RWPE2 (cell line): ENCODE measurements around the gene C12orf56.

Experiments
- ATAC-seq: fragments of 200-7000 bp; cut with Tn5 transposase; 3 replicates; pipeline ENCODE4 v1.9.1; 2021; ENCODE audit warnings: low read depth
- DNase-seq: peaks from one replicate; pipeline ENCODE4 v3.0.0-alpha.2; 2020; ENCODE audit warnings: low spot score
- H3K27ac ChIP-seq: fragments of 450-650 bp; 2 replicates; pipeline ENCODE4 v1.5.1; 2017; ENCODE audit warnings: mild to moderate bottlenecking; ENCODE audit not compliant: poor library complexity, severe bottlenecking
- H3K27me3 ChIP-seq: fragments of 250-450 bp; sonication (Bioruptor Pico); 2 replicates; pipeline ENCODE4 v1.5.1; 2021; ENCODE audit warnings: mild to moderate bottlenecking, moderate library complexity; ENCODE audit not compliant: insufficient read depth, poor library complexity, severe bottlenecking
- H3K36me3 ChIP-seq: fragments of 250-450 bp; sonication (Bioruptor Pico); 2 replicates; pipeline ENCODE4 v1.5.1; 2020; ENCODE audit warnings: low read depth, mild to moderate bottlenecking, moderate library complexity
- H3K4me1 ChIP-seq: fragments of 250-450 bp; sonication (Bioruptor Pico); 2 replicates; pipeline ENCODE4 v1.5.1; 2021; ENCODE audit warnings: mild to moderate bottlenecking, moderate library complexity; ENCODE audit not compliant: insufficient read depth, poor library complexity, severe bottlenecking
- H3K4me3 ChIP-seq: fragments of 250-450 bp; sonication (Bioruptor Pico); 2 replicates; pipeline ENCODE4 v1.5.1; 2021; ENCODE audit warnings: mild to moderate bottlenecking, moderate library complexity; ENCODE audit not compliant: severe bottlenecking
- H3K9me3 ChIP-seq: fragments of 250-450 bp; sonication (Bioruptor Pico); 2 replicates; pipeline ENCODE4 v1.5.1; 2021; ENCODE audit warnings: mild to moderate bottlenecking, moderate library complexity; ENCODE audit not compliant: severe bottlenecking
- TF ChIP-seq, protein P1 (sequence below): fragments of 450-650 bp; IDR thresholded peaks from one replicate; pipeline ENCODE4 v1.5.1; 2017; ENCODE audit warnings: mild to moderate bottlenecking, moderate library complexity; ENCODE audit not compliant: poor library complexity, severe bottlenecking

Gene C12orf56, protein sequence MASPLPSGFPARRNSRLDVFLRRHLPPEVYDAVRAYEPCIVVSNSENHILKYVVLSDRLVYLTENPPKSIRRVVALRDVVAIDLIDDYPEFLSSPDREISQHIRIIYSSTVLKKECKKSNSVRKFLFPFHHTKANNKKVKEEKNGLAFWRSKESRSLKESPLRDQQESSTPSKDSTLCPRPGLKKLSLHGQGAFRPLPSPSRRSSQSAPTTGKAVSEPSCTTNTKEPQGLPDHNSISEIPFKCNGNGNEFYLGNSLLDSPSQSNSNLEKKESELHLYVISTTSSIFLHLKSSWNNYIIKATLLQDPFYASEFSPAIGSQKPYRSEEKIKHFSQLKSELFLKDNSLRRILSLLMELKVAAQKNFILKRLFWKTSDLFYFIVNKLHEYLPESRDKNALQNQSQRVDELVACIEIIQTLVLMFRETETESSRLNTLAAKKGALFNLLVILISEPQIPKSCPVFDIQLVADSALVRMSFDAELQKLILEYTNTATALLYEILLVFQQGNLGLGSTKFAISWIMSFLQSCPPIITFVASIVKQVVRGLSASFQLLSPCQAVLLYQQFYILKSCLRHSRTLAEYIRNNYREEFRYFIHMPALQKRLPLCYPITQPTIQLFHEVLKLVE

DNA sequence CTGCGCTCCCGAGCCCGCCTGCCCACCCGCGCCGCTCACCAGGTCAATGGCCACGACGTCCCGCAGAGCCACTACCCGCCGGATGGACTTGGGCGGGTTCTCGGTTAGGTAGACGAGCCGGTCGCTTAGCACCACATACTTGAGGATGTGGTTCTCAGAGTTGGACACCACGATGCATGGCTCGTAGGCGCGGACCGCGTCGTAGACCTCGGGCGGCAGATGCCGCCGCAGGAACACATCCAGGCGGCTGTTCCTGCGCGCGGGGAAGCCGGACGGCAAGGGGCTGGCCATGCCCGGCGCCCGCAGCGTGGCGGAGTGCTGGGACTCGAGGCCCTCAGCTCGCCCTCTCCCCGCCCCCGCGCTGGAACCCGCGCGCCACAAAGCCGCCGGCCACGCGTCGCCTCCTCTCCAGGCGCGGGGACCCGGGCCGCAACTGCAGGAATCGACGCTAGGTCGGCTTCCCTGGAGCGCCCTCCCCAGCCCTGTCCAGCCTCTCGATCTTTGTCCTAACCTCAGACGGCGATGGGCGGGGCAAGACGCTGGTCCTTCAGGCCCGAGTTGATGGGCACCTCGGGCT is at the start of gene C12orf56:
Gene C12orf56, minus strand, starts transcription at position 484 of the 577 bp plus-strand sequence. Its CDS starts 193 bp downstream, at position 291.
- H3K9me3 ChIP-seq, result no peaks in the 10 kb centered on the region
- TF ChIP-seq, protein P1, sequence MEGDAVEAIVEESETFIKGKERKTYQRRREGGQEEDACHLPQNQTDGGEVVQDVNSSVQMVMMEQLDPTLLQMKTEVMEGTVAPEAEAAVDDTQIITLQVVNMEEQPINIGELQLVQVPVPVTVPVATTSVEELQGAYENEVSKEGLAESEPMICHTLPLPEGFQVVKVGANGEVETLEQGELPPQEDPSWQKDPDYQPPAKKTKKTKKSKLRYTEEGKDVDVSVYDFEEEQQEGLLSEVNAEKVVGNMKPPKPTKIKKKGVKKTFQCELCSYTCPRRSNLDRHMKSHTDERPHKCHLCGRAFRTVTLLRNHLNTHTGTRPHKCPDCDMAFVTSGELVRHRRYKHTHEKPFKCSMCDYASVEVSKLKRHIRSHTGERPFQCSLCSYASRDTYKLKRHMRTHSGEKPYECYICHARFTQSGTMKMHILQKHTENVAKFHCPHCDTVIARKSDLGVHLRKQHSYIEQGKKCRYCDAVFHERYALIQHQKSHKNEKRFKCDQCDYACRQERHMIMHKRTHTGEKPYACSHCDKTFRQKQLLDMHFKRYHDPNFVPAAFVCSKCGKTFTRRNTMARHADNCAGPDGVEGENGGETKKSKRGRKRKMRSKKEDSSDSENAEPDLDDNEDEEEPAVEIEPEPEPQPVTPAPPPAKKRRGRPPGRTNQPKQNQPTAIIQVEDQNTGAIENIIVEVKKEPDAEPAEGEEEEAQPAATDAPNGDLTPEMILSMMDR, result no peak
- DNase-seq, result no peak
- no peak within 1 kb of the TSS for H3K27ac ChIP-seq
- peak within 1 kb of the TSS; percentile 22 for H3K4me3 ChIP-seq
- no peaks in the 10 kb centered on the region for H3K36me3 ChIP-seq
- no peaks in the 10 kb centered on the region for H3K27me3 ChIP-seq
- peaks cover 17% of the 10 kb centered on the region for H3K4me1 ChIP-seq
- peak; percentile 36; the same call in 2 of the 3 replicates for ATAC-seq

DNA sequence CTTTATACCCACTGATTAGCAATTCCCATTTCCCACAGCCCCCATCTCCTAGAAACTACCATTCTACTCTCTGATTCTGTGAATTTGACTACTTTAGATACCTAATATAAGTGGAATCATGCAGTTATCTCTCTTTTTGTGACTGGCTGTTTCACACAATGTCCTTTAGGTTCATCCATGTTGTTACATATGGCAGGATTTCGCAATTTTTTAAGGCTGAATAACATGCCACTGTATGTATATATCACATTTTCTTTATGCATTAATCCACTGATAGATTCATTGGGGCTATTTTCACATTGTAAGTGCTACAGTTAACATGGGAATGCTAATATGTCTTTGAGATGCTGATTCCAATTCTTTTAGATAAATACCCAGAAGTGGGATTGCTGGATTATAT is 49.5 kb upstream of the C12orf56 start:
- H3K27me3 ChIP-seq, result no peaks in the 10 kb centered on the region
- H3K4me3 ChIP-seq, result no peak overlapping the region
- H3K9me3 ChIP-seq, result no peaks in the 10 kb centered on the region
- DNase-seq (no peak), ATAC-seq (no peak)
- peaks cover 100% of the 10 kb centered on the region for H3K36me3 ChIP-seq
- TF ChIP-seq, protein P1, result no peak
- H3K4me1 ChIP-seq, result no peaks in the 10 kb centered on the region
- no peak overlapping the region for H3K27ac ChIP-seq

DNA sequence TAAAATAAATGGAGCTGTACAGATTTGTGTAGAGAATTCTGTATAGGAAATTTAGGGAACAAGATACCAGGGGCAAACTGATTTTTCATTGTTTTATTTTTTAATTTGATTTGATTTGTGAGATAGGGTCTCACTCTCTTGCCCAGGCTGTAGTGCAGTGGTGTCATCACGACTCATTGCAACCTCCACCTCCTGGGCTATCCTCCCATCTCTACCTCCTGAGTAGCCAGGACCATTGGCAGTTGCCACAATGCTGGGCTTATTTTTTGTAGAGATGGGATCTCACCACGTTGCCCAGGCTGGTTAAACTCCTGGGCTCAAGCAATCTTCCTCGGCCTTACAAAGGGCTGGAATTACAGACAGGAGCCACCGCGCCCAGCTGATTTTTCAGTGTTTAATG is 43.4 kb upstream of the C12orf56 start:
- Histone ChIP-seq H3K9me3 (no peaks in the 10 kb centered on the region), H3K4me3 (no peak overlapping the region), H3K4me1 (no peaks in the 10 kb centered on the region), H3K36me3 (peaks cover 100% of the 10 kb centered on the region), H3K27ac (no peak overlapping the region), H3K27me3 (no peaks in the 10 kb centered on the region)
- TF ChIP-seq, protein P1, result no peak
- ATAC-seq, result no peak
- no peak for DNase-seq

DNA sequence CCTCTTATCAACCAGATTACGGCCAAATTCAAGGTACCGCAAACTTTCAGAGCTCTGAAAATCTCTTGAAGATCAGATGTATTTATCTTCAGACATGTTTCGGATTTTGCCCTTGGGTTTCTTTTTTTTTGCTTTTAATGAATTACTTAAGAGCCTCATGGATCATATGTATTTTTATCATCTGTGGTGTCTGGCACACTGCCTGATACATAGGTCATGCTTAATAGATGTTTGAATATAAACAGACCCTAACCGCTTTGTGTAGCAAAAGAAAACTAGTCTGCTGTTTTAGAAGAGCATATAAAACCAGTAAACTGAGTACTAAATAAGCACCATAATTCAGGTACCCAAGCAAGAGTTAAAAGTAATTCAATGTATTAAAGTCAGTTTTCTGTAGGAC is 41.2 kb upstream of the C12orf56 start:
- no peaks in the 10 kb centered on the region for H3K27me3 ChIP-seq
- H3K27ac ChIP-seq, result no peak overlapping the region
- TF ChIP-seq, protein P1, result no peak
- H3K36me3 ChIP-seq, result peaks cover 100% of the 10 kb centered on the region
- no peaks in the 10 kb centered on the region for H3K4me1 ChIP-seq
- no peak for ATAC-seq
- no peaks in the 10 kb centered on the region for H3K9me3 ChIP-seq
- no peak overlapping the region for H3K4me3 ChIP-seq
- DNase-seq, result no peak

DNA sequence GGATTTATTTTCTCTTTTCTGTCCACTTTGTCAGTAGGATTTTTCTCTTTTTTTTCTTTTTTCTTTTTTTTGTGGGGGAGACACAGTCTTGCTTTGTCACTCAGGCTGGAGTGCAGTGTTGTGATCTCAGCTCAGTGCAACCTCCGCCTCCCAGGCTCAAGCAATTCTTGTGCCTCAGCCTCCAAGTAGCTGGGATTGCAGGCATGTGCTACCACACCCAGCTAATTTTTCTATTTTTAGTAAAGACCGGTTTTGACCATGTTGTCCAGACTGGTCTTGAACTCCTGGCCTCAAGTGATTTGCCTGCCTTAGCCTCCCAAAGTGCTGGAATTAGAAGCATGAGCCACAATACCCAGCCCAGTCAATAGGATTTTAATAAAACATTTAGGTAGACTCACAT is 40.3 kb upstream of the C12orf56 start:
- H3K27me3 ChIP-seq, result no peaks in the 10 kb centered on the region
- ATAC-seq (no peak), DNase-seq (no peak)
- peaks cover 100% of the 10 kb centered on the region for H3K36me3 ChIP-seq
- H3K4me1 ChIP-seq, result no peaks in the 10 kb centered on the region
- no peak overlapping the region for H3K4me3 ChIP-seq
- H3K9me3 ChIP-seq, result no peaks in the 10 kb centered on the region
- no peak overlapping the region for H3K27ac ChIP-seq
- TF ChIP-seq, protein P1, result no peak
